Neural cell (in vitro differentiated cells): ENCODE data around the gene ARHGAP6. TPM values are rescaled to one million over a fixed set of nuclear protein-coding genes. Genes with fewer than 3 reads are reported as not detected.

Source experiments
- H2AFZ ChIP-seq: fragments of 200-600, 300-800 bp; sonication (generic), shearing (Covaris generic); 2 replicates; pipeline ENCODE4 v1.6.0; 2014; ENCODE audit warnings: low read depth, mild to moderate bottlenecking, antibody characterized with exemption, low read length, moderate library complexity
- H3F3A ChIP-seq: fragments of 200-600 bp; shearing (Covaris generic); 2 replicates; pipeline ENCODE4 v1.6.1; 2016; ENCODE audit warnings: mild to moderate bottlenecking, moderate library complexity, mixed read lengths, antibody characterized with exemption, low read length; ENCODE audit not compliant: insufficient read depth, poor library complexity, severe bottlenecking
- H3K27ac ChIP-seq: fragments of 200-600, 300-800 bp; sonication (generic), shearing (Covaris generic); 2 replicates; pipeline ENCODE4 v1.5.1; 2014; ENCODE audit warnings: mild to moderate bottlenecking, low read length, moderate library complexity
- H3K27me3 ChIP-seq: fragments of 300-800, 200-600 bp; sonication (generic), shearing (Covaris generic); 2 replicates; pipeline ENCODE4 v1.6.0; 2014; ENCODE audit warnings: mild to moderate bottlenecking, low read depth, low read length, moderate library complexity; ENCODE audit not compliant: insufficient read depth
- H3K36me3 ChIP-seq: fragments of 300-800, 200-600 bp; sonication (generic), shearing (Covaris generic); 2 replicates; pipeline ENCODE4 v1.5.1; 2014; ENCODE audit warnings: mild to moderate bottlenecking, antibody characterized with exemption, low read length, moderate library complexity; ENCODE audit not compliant: insufficient read depth
- H3K4me2 ChIP-seq: fragments of 300-800, 200-600 bp; sonication (generic), shearing (Covaris generic); 2 replicates; pipeline ENCODE4 v1.6.0; 2014; ENCODE audit warnings: mild to moderate bottlenecking, low read length
- H3K4me3 ChIP-seq: fragments of 300-800, 200-600 bp; sonication (generic), shearing (Covaris generic); 2 replicates; pipeline ENCODE4 v1.5.1; 2014; ENCODE audit warnings: mild to moderate bottlenecking, low read length, moderate library complexity
- H3K79me2 ChIP-seq: fragments of 200-600 bp; shearing (Covaris generic); replicated peaks from 2 replicates; pipeline ENCODE4 v1.6.0; 2014; ENCODE audit warnings: mild to moderate bottlenecking, low read length, moderate library complexity; ENCODE audit not compliant: insufficient read depth
- H3K9ac ChIP-seq: fragments of 300-800, 200-600 bp; sonication (generic), shearing (Covaris generic); 2 replicates; pipeline ENCODE4 v1.6.1; 2016; ENCODE audit warnings: mild to moderate bottlenecking, low read length, mixed read lengths
- H3K9me2 ChIP-seq: fragments of 200-600 bp; shearing (Covaris generic); 2 replicates; pipeline ENCODE4 v1.6.1; 2016; ENCODE audit warnings: mild to moderate bottlenecking, low read length, mixed read lengths; ENCODE audit not compliant: insufficient read depth
- H3K9me3 ChIP-seq: fragments of 200-600, 300-800 bp; sonication (generic), shearing (Covaris generic); 2 replicates; pipeline ENCODE4 v1.6.1; 2016; ENCODE audit warnings: mild to moderate bottlenecking, mixed run types, low read length, moderate library complexity, mixed read lengths
- H4K20me1 ChIP-seq: fragments of 200-600 bp; shearing (Covaris generic); 2 replicates; pipeline ENCODE4 v1.6.1; 2016; ENCODE audit warnings: mild to moderate bottlenecking, mixed run types; ENCODE audit not compliant: insufficient read depth
- CTCF ChIP-seq: fragments of 450-650 bp; IDR thresholded peaks from 2 replicates; pipeline ENCODE4 v1.5.1; 2014; ENCODE audit warnings: antibody characterized with exemption, mild to moderate bottlenecking, moderate library complexity; ENCODE audit not compliant: poor library complexity, severe bottlenecking
- EP300 ChIP-seq: fragments of 450-650 bp; conservative IDR thresholded peaks from 2 replicates; pipeline ENCODE4 v1.6.1; 2014; ENCODE audit warnings: antibody characterized with exemption, mild to moderate bottlenecking, moderate library complexity; ENCODE audit not compliant: poor library complexity, severe bottlenecking
- EZH2 ChIP-seq: fragments of 200-600, 300-800 bp; shearing (Covaris generic), sonication (generic); IDR thresholded peaks from 2 replicates; pipeline ENCODE4 v1.6.1; 2014; ENCODE audit warnings: antibody characterized with exemption, low read length, borderline replicate concordance, mild to moderate bottlenecking; ENCODE audit not compliant: insufficient read depth, poor library complexity, severe bottlenecking
- MXI1 ChIP-seq: fragments of 450-650 bp; conservative IDR thresholded peaks from 2 replicates; pipeline ENCODE4 v1.6.1; 2014; ENCODE audit warnings: antibody characterized with exemption, mild to moderate bottlenecking; ENCODE audit not compliant: poor library complexity, severe bottlenecking
- POLR2AphosphoS5 ChIP-seq: IDR thresholded peaks from 2 replicates; pipeline ENCODE4 v1.6.1; 2012
- RAD21 ChIP-seq: fragments of 450-650 bp; conservative IDR thresholded peaks from 2 replicates; pipeline ENCODE4 v1.6.1; 2014; ENCODE audit warnings: antibody characterized with exemption, mild to moderate bottlenecking, moderate library complexity
- REST ChIP-seq: IDR thresholded peaks from 2 replicates; pipeline ENCODE4 v1.6.1; 2012; ENCODE audit warnings: borderline replicate concordance
- SMC3 ChIP-seq: fragments of 450-650 bp; conservative IDR thresholded peaks from 2 replicates; pipeline ENCODE4 v1.6.1; 2014; ENCODE audit warnings: antibody characterized with exemption, mild to moderate bottlenecking, moderate library complexity; ENCODE audit not compliant: poor library complexity
- TAF1 ChIP-seq: IDR thresholded peaks from 2 replicates; pipeline ENCODE4 v1.6.1; 2012; ENCODE audit warnings: low read depth
- polyA plus RNA-seq: library from polyadenylated mRNA; depleted of rRNA; stranded (reverse); fragments of >200 nt; gene quantifications from 2 replicates; pipeline ENCODE4 v1.2.3, GENCODE V29; 2014

ARHGAP6 gene
- polyA plus RNA-seq, 1 donor from 2014 or later, result 0.40 TPM

- H3K9ac ChIP-seq, result no peak overlapping the region
- H3K9me3 ChIP-seq, result no peaks in the 10 kb centered on the region
- H3K27me3 ChIP-seq, result no peaks in the 10 kb centered on the region
- no peaks in the 10 kb centered on the region for H3K9me2 ChIP-seq
- H2AFZ ChIP-seq, result no peak overlapping the region
- H3K79me2 ChIP-seq, result no peaks in the 10 kb centered on the region
- H3F3A ChIP-seq, result no peaks in the 10 kb centered on the region
- TF ChIP-seq EP300 (no peak), POLR2AphosphoS5 (no peak), TAF1 (no peak), REST (no peak), MXI1 (no peak), SMC3 (no peak), EZH2 (no peak), RAD21 (no peak), CTCF (no peak)
- no peaks in the 10 kb centered on the region for H3K36me3 ChIP-seq
- no peak overlapping the region for H3K4me2 ChIP-seq
- H4K20me1 ChIP-seq, result no peaks in the 10 kb centered on the region
- no peak overlapping the region for H3K27ac ChIP-seq
- H3K4me3 ChIP-seq, result no peak overlapping the region
Observed at GRCh38 chrX:11382930-11383329, 282.8 kb downstream of the ARHGAP6 start.

- Histone ChIP-seq H3K27me3 (no peaks in the 10 kb centered on the region), H4K20me1 (no peaks in the 10 kb centered on the region), H3K9me2 (no peaks in the 10 kb centered on the region), H3K79me2 (no peaks in the 10 kb centered on the region), H2AFZ (no peak overlapping the region), H3K9ac (no peak overlapping the region), H3K4me3 (no peak overlapping the region), H3K9me3 (no peaks in the 10 kb centered on the region), H3K36me3 (no peaks in the 10 kb centered on the region), H3K4me2 (no peak overlapping the region), H3F3A (no peaks in the 10 kb centered on the region), H3K27ac (no peak overlapping the region)
- TF ChIP-seq MXI1 (no peak), SMC3 (peak; percentile 64), TAF1 (no peak), RAD21 (peak; percentile 47), REST (no peak), CTCF (peak; percentile 58), EP300 (no peak), EZH2 (no peak), POLR2AphosphoS5 (no peak)
Observed at GRCh38 chrX:11381464-11381863, 284.3 kb downstream of the ARHGAP6 start.
